Measurements from ENCODE around the gene IMMP1L.

The IMMP1L gene

DNA sequence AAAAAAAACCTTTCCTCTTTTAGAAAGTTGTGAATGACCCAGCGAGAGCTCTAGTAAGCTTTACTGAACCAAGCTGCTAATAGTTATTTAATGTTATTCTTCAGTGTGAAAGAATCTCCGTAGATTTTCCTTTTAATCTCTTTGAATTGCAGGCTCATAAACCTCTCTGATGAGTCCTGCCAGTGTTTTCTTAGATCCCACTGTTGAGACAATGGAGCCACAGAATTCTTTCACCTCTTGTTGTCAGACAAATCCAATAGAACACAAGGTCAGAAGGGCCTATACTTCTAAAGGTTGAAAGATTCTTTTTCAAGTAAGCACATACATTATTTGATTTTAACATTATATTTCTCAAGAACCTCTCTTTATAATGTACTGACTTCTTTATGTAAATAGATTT lies 87.6 kb downstream of the IMMP1L start:
- TF ChIP-seq, protein P1, sequence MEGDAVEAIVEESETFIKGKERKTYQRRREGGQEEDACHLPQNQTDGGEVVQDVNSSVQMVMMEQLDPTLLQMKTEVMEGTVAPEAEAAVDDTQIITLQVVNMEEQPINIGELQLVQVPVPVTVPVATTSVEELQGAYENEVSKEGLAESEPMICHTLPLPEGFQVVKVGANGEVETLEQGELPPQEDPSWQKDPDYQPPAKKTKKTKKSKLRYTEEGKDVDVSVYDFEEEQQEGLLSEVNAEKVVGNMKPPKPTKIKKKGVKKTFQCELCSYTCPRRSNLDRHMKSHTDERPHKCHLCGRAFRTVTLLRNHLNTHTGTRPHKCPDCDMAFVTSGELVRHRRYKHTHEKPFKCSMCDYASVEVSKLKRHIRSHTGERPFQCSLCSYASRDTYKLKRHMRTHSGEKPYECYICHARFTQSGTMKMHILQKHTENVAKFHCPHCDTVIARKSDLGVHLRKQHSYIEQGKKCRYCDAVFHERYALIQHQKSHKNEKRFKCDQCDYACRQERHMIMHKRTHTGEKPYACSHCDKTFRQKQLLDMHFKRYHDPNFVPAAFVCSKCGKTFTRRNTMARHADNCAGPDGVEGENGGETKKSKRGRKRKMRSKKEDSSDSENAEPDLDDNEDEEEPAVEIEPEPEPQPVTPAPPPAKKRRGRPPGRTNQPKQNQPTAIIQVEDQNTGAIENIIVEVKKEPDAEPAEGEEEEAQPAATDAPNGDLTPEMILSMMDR (IDR thresholded peaks at IDR 0.05; ENCODE audit: borderline replicate concordance, insufficient read depth, low read depth, low read length): no peak
- H3K4me3 ChIP-seq (ENCODE audit: low read depth, low read length): no peak overlapping the region

DNA sequence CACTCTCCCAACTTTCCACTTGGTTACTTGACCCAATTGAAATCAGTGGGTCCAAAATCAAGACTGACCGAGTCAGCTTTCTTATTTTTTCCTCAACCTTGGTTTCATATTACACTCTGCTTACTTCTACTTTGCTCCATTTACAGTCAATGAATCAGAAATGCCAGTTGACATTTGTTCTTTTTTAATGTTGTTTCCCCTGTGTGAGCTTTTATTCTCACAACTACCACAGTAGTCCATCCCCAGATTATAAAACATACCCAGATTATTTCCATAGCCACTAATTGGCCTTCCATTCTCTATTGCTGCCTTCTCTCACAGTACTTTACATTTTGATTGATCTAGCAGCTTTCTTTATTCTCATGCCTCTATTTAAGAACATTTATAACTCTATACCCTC lies 89.8 kb downstream of the IMMP1L start:
- H3K4me3 ChIP-seq (ENCODE audit: low read depth, low read length): no peak overlapping the region
- TF ChIP-seq, protein P1 (IDR thresholded peaks at IDR 0.05; ENCODE audit: borderline replicate concordance, insufficient read depth, low read depth, low read length): no peak

DNA sequence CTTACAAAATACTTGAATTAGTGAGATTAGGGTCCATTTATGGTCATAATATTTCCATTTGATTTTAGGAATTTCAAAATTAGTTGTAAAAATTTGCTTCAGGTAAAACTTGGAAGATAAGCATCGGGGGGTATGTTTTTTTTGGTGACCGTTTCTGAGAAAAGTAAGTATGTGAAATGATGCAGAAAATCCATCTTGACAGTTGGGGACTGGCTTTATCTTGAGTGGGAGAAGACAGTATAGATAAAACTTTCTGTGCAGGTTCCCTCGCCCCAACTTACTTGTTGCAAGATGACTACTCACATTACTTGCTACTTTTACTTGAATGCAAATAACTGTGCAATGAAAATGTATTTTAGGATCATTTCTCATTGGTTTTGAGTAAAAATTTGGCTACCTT lies 90.3 kb downstream of the IMMP1L start:
- H3K4me3 ChIP-seq (ENCODE audit: low read depth, low read length): no peak overlapping the region
- TF ChIP-seq, protein P1 (IDR thresholded peaks at IDR 0.05; ENCODE audit: borderline replicate concordance, insufficient read depth, low read depth, low read length): no peak

- TF ChIP-seq, protein P1 (IDR thresholded peaks at IDR 0.05; ENCODE audit: borderline replicate concordance, insufficient read depth, low read depth, low read length): no peak
Measured at GRCh38 chr11:31417816-31418215, 91.6 kb downstream of the IMMP1L start.

GRCh38 chr11:31417357-31417756 lies 92.1 kb downstream of the IMMP1L start:
- no peak overlapping the region for H3K4me3 ChIP-seq (ENCODE audit: low read depth, low read length)
- TF ChIP-seq, protein P1 (IDR thresholded peaks at IDR 0.05; ENCODE audit: borderline replicate concordance, insufficient read depth, low read depth, low read length): no peak

More at GRCh38 chr11:31417816-31418215, 91.6 kb downstream of the IMMP1L start:
- H3K4me3 ChIP-seq (ENCODE audit: low read depth, low read length): no peak overlapping the region

DNA sequence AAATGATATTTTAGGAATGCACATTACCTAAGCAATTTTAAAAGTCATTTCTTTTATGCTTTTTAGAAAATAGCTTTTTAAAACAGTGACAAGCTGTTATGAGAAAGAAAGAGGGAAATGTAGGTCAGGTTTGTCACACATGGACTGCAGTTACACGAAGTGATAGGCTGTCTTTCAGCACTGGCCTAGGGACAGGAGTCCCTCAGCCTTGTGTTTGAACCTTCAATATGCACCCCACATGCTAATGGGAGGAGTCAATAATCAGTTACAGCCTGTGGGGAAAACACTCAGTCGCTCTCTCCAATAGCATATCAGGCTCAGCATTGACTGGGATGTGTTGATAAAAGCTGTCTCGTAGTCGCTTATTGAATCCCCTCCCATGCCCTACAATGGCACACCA lies 94.0 kb downstream of the IMMP1L start:
- H3K4me3 ChIP-seq (ENCODE audit: low read depth, low read length): no peak overlapping the region
- TF ChIP-seq, protein P1 (IDR thresholded peaks at IDR 0.05; ENCODE audit: borderline replicate concordance, insufficient read depth, low read depth, low read length): no peak

DNA sequence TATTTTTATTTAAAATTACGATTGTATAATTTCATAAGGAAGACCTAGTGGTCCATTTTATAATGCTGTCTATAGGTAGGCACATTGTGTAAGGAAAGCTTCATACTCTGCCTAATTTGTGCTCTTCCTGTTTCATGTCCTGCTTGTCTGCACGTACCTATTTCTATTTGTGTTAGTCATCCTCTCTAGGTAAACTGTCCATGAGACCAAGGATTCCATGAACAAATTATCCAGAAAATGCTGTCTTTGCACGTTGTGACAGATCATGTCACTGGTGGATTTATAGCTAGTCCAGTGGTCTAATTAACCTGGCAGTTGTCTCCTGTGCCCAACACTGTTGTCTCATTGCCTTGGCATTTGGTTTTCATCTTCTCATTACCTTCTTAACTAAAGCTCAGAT lies 95.1 kb downstream of the IMMP1L start:
- TF ChIP-seq, protein P1 (IDR thresholded peaks at IDR 0.05; ENCODE audit: borderline replicate concordance, insufficient read depth, low read depth, low read length): no peak

More for the DNA sequence above, 95.1 kb downstream of the IMMP1L start:
- no peak overlapping the region for H3K4me3 ChIP-seq (ENCODE audit: low read depth, low read length)

Data from GM12875 (cell line).